Hepatocyte (in vitro differentiated cells): ENCODE data around the gene STIM1. TPM values are rescaled to one million over a fixed set of nuclear protein-coding genes. Genes with fewer than 3 reads are reported as not detected.

Experiments
- DNase-seq: peaks from one replicate; pipeline ENCODE4 v3.0.0-alpha.2; 2016; ENCODE audit warnings: low spot score
- H2AFZ ChIP-seq: fragments of 200-600 bp; sonication (generic); 2 replicates; pipeline ENCODE4 v1.6.0; 2016; ENCODE audit warnings: antibody characterized with exemption, mild to moderate bottlenecking
- H3K27ac ChIP-seq: fragments of 200-600 bp; sonication (generic); 2 replicates; pipeline ENCODE4 v1.5.1; 2016; ENCODE audit warnings: mild to moderate bottlenecking
- H3K27me3 ChIP-seq: fragments of 200-600 bp; sonication (generic); 2 replicates; pipeline ENCODE4 v1.6.1; 2016
- H3K36me3 ChIP-seq: fragments of 200-600 bp; sonication (generic); replicated peaks from 2 replicates; pipeline ENCODE4 v1.5.1; 2016; ENCODE audit warnings: low read depth; ENCODE audit not compliant: insufficient read depth
- H3K4me1 ChIP-seq: fragments of 200-600 bp; sonication (generic); 2 replicates; pipeline ENCODE4 v1.5.1; 2016; ENCODE audit warnings: mild to moderate bottlenecking, moderate library complexity; ENCODE audit not compliant: insufficient read depth
- H3K4me2 ChIP-seq: fragments of 200-600 bp; sonication (generic); 2 replicates; pipeline ENCODE4 v1.6.0; 2016
- H3K4me3 ChIP-seq: fragments of 200-600 bp; sonication (generic); 2 replicates; pipeline ENCODE4 v1.5.1; 2016; ENCODE audit warnings: mild to moderate bottlenecking
- H3K79me2 ChIP-seq: fragments of 200-600 bp; sonication (generic); 2 replicates; pipeline ENCODE4 v1.6.0; 2017; ENCODE audit warnings: mild to moderate bottlenecking
- H3K9me2 ChIP-seq: fragments of 200-600 bp; sonication (generic); replicated peaks from 2 replicates; pipeline ENCODE4 v1.6.0; 2017; ENCODE audit warnings: mild to moderate bottlenecking; ENCODE audit not compliant: insufficient read depth
- H3K9me3 ChIP-seq: fragments of 200-600 bp; sonication (generic); 2 replicates; pipeline ENCODE4 v1.5.1; 2016; ENCODE audit warnings: low read depth, mild to moderate bottlenecking
- H4K20me1 ChIP-seq: fragments of 200-600 bp; sonication (generic); 2 replicates; pipeline ENCODE4 v1.6.0; 2016; ENCODE audit warnings: mild to moderate bottlenecking; ENCODE audit not compliant: insufficient read depth, poor library complexity, severe bottlenecking
- EZH2 ChIP-seq: fragments of 200-600 bp; sonication (generic); IDR thresholded peaks from 2 replicates; pipeline ENCODE4 v1.6.1; 2016; ENCODE audit warnings: antibody characterized with exemption, mild to moderate bottlenecking, borderline replicate concordance
- EZH2phosphoT487 ChIP-seq: fragments of 200-600 bp; sonication (generic); IDR thresholded peaks from one replicate; pipeline ENCODE4 v1.6.1; 2018; ENCODE audit warnings: antibody characterized with exemption, mild to moderate bottlenecking, low read depth, moderate library complexity; ENCODE audit not compliant: unreplicated experiment, severe bottlenecking
- WGBS: methylation state at CpG from one replicate; pipeline ENCODE4 v1.1.6; 2016; ENCODE audit warnings: low lambda C conversion rate; ENCODE audit errors: missing lambda C conversion rate; 5-methylcytosine and 5-hydroxymethylcytosine counted together
- polyA plus RNA-seq: library from polyadenylated mRNA; unstranded; fragments of >200 nt; fragmentation: Nextera tagmentation; extraction: Ambion mirVana; gene quantifications from 2 replicates; pipeline ENCODE4 v1.2.1, GENCODE V29; 2016
- total RNA-seq: library from RNA; depleted of rRNA; stranded (reverse); fragments of >200 nt; gene quantifications from 2 replicates; pipeline ENCODE4 v1.2.3, GENCODE V29; 2014
- TF ChIP-seq, protein P1 (sequence below): fragments of 200-600 bp; sonication (generic); IDR thresholded peaks from 2 replicates; pipeline ENCODE4 v1.5.1; 2016; ENCODE audit warnings: antibody characterized with exemption, mild to moderate bottlenecking; ENCODE audit not compliant: poor library complexity

The STIM1 gene
- total and polyA plus RNA-seq, 2 experiments from 2014 or later, result 18.5 to 19.6 TPM

DNA sequence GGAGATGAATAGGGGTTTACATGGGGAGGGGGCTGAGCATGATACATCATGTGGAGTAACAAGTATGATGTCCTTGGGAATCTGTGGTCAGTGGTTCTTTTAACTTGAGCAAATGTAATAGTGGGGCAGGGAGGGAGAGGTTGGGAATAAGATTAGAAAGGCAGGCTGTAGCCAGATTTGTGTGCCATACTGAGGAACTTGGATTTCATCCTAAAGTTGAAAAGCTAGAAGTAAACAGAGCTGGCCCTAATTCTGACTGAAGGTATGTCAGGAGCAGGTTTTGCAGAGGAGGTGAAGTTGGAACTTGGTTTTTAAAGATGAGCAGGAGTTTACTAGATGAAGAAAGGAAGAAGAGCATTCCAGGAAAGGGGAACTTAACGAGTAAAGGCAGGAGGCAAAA lies 130.8 kb downstream of the STIM1 start:
- no peak for TF ChIP-seq EZH2
- no peak for TF ChIP-seq EZH2phosphoT487
- TF ChIP-seq, protein P1, sequence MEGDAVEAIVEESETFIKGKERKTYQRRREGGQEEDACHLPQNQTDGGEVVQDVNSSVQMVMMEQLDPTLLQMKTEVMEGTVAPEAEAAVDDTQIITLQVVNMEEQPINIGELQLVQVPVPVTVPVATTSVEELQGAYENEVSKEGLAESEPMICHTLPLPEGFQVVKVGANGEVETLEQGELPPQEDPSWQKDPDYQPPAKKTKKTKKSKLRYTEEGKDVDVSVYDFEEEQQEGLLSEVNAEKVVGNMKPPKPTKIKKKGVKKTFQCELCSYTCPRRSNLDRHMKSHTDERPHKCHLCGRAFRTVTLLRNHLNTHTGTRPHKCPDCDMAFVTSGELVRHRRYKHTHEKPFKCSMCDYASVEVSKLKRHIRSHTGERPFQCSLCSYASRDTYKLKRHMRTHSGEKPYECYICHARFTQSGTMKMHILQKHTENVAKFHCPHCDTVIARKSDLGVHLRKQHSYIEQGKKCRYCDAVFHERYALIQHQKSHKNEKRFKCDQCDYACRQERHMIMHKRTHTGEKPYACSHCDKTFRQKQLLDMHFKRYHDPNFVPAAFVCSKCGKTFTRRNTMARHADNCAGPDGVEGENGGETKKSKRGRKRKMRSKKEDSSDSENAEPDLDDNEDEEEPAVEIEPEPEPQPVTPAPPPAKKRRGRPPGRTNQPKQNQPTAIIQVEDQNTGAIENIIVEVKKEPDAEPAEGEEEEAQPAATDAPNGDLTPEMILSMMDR, result no peak
- no peaks in the 10 kb centered on the region for H3K4me1 ChIP-seq

DNA sequence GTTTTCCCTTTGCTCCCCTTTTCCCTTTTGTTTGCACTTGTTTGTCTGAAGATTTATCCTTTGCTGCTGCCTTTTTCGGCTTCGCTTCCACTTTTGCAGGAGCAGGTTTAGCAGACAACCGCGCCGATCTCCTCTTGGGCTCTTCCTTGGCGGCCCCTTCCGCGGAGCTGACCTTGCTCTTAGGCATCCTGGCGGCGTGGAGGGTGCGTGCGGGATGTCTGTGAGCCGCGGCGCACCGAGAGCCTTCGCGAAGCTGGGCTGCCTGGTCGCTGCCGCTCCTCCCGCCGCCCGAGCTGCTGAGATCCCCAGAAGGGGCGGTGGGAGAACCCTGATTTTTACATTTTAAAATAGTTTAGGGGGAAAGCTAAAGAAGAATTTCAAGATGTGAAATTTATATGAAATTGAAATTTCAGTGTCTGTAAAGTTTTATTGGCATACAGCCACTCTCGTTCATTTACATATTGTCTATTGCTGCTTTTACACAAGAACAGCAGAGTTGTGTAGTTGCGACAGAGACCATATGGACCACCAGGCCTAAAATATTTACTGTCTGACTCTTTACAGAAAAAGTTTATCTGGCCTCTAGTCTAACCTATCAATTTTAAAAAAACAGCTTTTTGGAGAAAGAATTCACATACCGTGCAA lies 133.9 kb downstream of the STIM1 start:
- H3K9me3 ChIP-seq, result peaks cover 3% of the 10 kb centered on the region
- H3K79me2 ChIP-seq, result peaks cover under 1% of the 10 kb centered on the region
- no peak overlapping the region for H3K4me3 ChIP-seq
- TF ChIP-seq, protein P1, result no peak
- no peaks in the 10 kb centered on the region for H3K27me3 ChIP-seq
- H3K9me2 ChIP-seq, result no peaks in the 10 kb centered on the region
- peak overlapping the region; percentile 31 for H2AFZ ChIP-seq
- H4K20me1 ChIP-seq, result no peaks in the 10 kb centered on the region
- H3K36me3 ChIP-seq, result no peaks in the 10 kb centered on the region
- no peaks in the 10 kb centered on the region for H3K4me1 ChIP-seq
- H3K4me2 ChIP-seq, result peak overlapping the region; percentile 72
- no peak overlapping the region for H3K27ac ChIP-seq
- peak; percentile 23 for DNase-seq
- WGBS, result 41% methylated on average over 27 of the region's 27 CpGs

More for the DNA sequence above, 130.8 kb downstream of the STIM1 start:
- H3K4me2 ChIP-seq, result no peak overlapping the region
- H4K20me1 ChIP-seq, result no peaks in the 10 kb centered on the region
- no peaks in the 10 kb centered on the region for H3K79me2 ChIP-seq
- no peaks in the 10 kb centered on the region for H3K9me3 ChIP-seq
- no peaks in the 10 kb centered on the region for H3K36me3 ChIP-seq
- H3K27me3 ChIP-seq, result no peaks in the 10 kb centered on the region
- no peak overlapping the region for H3K27ac ChIP-seq
- H2AFZ ChIP-seq, result no peak overlapping the region
- no peak for DNase-seq
- H3K4me3 ChIP-seq, result no peak overlapping the region
- H3K9me2 ChIP-seq, result no peaks in the 10 kb centered on the region
- WGBS, result 96% methylated on average over 1 of the region's 1 CpG

DNA sequence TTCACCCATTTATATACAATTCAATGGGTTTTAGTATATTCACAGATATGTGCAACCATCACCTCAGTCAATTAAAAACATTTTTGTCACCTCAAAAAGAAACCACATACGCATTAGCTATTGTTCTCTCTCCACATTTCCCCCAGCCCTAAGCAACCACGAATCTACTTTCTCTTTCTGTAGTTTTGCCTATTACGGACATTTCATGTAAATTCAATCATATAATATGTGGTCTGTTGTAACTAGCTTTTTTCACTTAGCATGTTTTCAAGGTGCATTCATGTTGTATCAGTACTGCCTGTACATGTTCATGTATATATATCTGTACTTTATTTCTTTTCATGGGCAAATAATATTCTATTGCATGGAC lies 134.4 kb downstream of the STIM1 start:
- H4K20me1 ChIP-seq, result no peaks in the 10 kb centered on the region
- H3K27me3 ChIP-seq, result no peaks in the 10 kb centered on the region
- peaks cover 5% of the 10 kb centered on the region for H3K79me2 ChIP-seq
- TF ChIP-seq EZH2, result no peak
- no peak for TF ChIP-seq EZH2phosphoT487
- TF ChIP-seq, protein P1, result no peak
- no peak overlapping the region for H3K4me3 ChIP-seq
- no peaks in the 10 kb centered on the region for H3K36me3 ChIP-seq
- no peaks in the 10 kb centered on the region for H3K9me2 ChIP-seq
- H3K4me1 ChIP-seq, result no peaks in the 10 kb centered on the region
- no peak overlapping the region for H3K27ac ChIP-seq
- WGBS, result 94% methylated on average over 3 of the region's 3 CpGs
- peaks cover 7% of the 10 kb centered on the region for H3K9me3 ChIP-seq
- H3K4me2 ChIP-seq, result peak overlapping the region; percentile 72
- no peak for DNase-seq
- H2AFZ ChIP-seq, result no peak overlapping the region

- H3K4me1 ChIP-seq, result no peaks in the 10 kb centered on the region
- H3K9me2 ChIP-seq, result no peaks in the 10 kb centered on the region
- DNase-seq, result no peak
- H2AFZ ChIP-seq, result no peak overlapping the region
- H3K27ac ChIP-seq, result no peak overlapping the region
- no peak overlapping the region for H3K4me2 ChIP-seq
- H3K27me3 ChIP-seq, result no peaks in the 10 kb centered on the region
- peaks cover 7% of the 10 kb centered on the region for H3K9me3 ChIP-seq
- TF ChIP-seq EZH2, result no peak
- TF ChIP-seq EZH2phosphoT487, result no peak
- TF ChIP-seq, protein P1, result no peak
- peaks cover 7% of the 10 kb centered on the region for H3K79me2 ChIP-seq
- H3K36me3 ChIP-seq, result no peaks in the 10 kb centered on the region
- no peak overlapping the region for H3K4me3 ChIP-seq
- H4K20me1 ChIP-seq, result no peaks in the 10 kb centered on the region
These were observed 134.9 kb downstream of the STIM1 start for GRCh38 chr11:3990406-3990805.
